Measurements from ENCODE around the gene GATA2.

DNA sequence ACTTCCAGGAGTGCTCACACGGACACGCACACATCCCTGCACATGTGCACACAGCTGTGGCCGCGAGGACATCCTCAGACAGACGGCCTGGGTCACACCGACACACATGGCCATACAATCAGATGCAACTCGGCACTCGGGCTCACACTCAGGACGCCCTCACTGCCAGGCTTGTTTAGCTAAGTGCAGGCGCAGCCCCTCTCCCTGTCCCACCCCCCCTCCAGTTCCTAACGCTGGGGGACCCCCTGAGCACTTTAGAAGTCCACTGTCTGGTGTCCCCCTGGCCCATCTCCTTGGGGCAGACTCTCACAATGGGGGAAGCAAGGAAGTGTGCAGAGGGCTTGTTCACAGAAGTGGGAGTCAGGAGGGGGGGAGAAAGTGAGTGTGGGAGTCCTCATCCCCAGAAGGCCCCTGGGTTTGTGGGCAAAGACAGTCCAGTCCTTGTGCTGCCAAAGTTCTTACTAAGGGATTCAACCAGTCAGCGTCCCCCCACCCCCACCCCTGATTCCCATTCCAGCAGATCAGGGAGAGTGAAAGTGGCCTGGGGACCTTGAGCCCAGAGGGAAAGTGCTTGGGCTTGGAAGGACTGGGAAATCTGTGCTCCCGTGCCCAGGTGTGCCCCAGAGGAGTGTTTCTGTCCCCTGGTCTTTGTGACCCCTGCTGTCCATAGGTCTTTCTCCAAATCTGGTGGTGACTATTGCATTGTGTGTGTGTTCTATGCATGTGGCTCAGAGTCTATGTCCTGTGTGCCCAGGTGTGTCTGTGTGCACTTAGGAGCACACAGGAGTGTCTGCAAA lies 767 bp upstream of the GATA2 start:
- TF ChIP-seq, protein P1, sequence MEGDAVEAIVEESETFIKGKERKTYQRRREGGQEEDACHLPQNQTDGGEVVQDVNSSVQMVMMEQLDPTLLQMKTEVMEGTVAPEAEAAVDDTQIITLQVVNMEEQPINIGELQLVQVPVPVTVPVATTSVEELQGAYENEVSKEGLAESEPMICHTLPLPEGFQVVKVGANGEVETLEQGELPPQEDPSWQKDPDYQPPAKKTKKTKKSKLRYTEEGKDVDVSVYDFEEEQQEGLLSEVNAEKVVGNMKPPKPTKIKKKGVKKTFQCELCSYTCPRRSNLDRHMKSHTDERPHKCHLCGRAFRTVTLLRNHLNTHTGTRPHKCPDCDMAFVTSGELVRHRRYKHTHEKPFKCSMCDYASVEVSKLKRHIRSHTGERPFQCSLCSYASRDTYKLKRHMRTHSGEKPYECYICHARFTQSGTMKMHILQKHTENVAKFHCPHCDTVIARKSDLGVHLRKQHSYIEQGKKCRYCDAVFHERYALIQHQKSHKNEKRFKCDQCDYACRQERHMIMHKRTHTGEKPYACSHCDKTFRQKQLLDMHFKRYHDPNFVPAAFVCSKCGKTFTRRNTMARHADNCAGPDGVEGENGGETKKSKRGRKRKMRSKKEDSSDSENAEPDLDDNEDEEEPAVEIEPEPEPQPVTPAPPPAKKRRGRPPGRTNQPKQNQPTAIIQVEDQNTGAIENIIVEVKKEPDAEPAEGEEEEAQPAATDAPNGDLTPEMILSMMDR (IDR thresholded peaks at IDR 0.05) = no peak
- no peak for TF ChIP-seq POLR2AphosphoS5 (IDR thresholded peaks at IDR 0.05)
- no peak for TF ChIP-seq POLR2A (IDR thresholded peaks at IDR 0.05)
- TF ChIP-seq EP300 (IDR thresholded peaks at IDR 0.05) = no peak

Data from suprapubic skin (tissue), 4 donors.